DND-41 (cell line): ENCODE data around the gene NME4.

Experiments
- ATAC-seq: fragments of 200-7000 bp; cut with Tn5 transposase; 3 replicates; pipeline ENCODE4 v1.9.1; 2021; ENCODE audit warnings: low read depth; ENCODE audit not compliant: insufficient read depth
- DNase-seq: peaks from one replicate; pipeline ENCODE4 v3.0.0-alpha.2; 2020
- H2AFZ ChIP-seq: 2 replicates; pipeline ENCODE4 v1.6.0; 2012; ENCODE audit warnings: low read depth, low read length
- H3K27ac ChIP-seq: 2 replicates; pipeline ENCODE4 v1.5.1; 2012; ENCODE audit warnings: low read length, inconsistent platforms
- H3K27me3 ChIP-seq: fragments of 200-600 bp; sonication (generic); 2 replicates; pipeline ENCODE4 v1.6.0; 2012; ENCODE audit warnings: low read length, mild to moderate bottlenecking, inconsistent platforms; ENCODE audit not compliant: insufficient read depth, poor library complexity
- H3K36me3 ChIP-seq: 2 replicates; pipeline ENCODE4 v1.5.1; 2012; ENCODE audit warnings: low read length, inconsistent platforms; ENCODE audit not compliant: insufficient read depth
- H3K4me1 ChIP-seq: 2 replicates; pipeline ENCODE4 v1.5.1; 2012; ENCODE audit warnings: mild to moderate bottlenecking, low read length; ENCODE audit not compliant: insufficient read depth
- H3K4me2 ChIP-seq: 2 replicates; pipeline ENCODE4 v1.6.0; 2012; ENCODE audit warnings: mild to moderate bottlenecking, moderate library complexity, low read length, inconsistent platforms; ENCODE audit not compliant: insufficient read depth
- H3K4me3 ChIP-seq, 2 experiments: fragments of 200-600 bp in 1 of 2; shearing (Covaris generic) in 1 of 2; 2 replicates each; pipeline ENCODE4 v1.5.1; 2012 to 2016; ENCODE audit warnings: inconsistent platforms in 2 of 2, low read length in 2 of 2, mild to moderate bottlenecking in 2 of 2, low read depth in 1 of 2, moderate library complexity in 1 of 2
- H3K79me2 ChIP-seq: 2 replicates; pipeline ENCODE4 v1.6.0; 2012; ENCODE audit warnings: low read length, inconsistent platforms; ENCODE audit not compliant: insufficient read depth
- H3K9ac ChIP-seq: 2 replicates; pipeline ENCODE4 v1.6.0; 2012; ENCODE audit warnings: low read depth, mild to moderate bottlenecking, inconsistent platforms, low read length, moderate library complexity
- H3K9me3 ChIP-seq: 2 replicates; pipeline ENCODE4 v1.5.1; 2012; ENCODE audit warnings: low read length, moderate library complexity, mild to moderate bottlenecking, inconsistent platforms; ENCODE audit not compliant: insufficient read depth, severe bottlenecking
- H4K20me1 ChIP-seq: 2 replicates; pipeline ENCODE4 v1.6.0; 2012; ENCODE audit warnings: low read length; ENCODE audit not compliant: insufficient read depth
- EZH2 ChIP-seq: IDR thresholded peaks from 3 replicates; pipeline ENCODE4 v1.6.1; 2012; ENCODE audit warnings: borderline replicate concordance, low read depth, mild to moderate bottlenecking, moderate library complexity, low read length, inconsistent platforms; ENCODE audit not compliant: severe bottlenecking
- TF ChIP-seq, protein P1 (sequence below): IDR thresholded peaks from 2 replicates; pipeline ENCODE4 v1.5.1; 2012; ENCODE audit warnings: borderline replicate concordance, low read length, moderate library complexity, mild to moderate bottlenecking; ENCODE audit not compliant: poor library complexity, severe bottlenecking; ENCODE audit errors: extremely low read depth

Gene NME4

DNA sequence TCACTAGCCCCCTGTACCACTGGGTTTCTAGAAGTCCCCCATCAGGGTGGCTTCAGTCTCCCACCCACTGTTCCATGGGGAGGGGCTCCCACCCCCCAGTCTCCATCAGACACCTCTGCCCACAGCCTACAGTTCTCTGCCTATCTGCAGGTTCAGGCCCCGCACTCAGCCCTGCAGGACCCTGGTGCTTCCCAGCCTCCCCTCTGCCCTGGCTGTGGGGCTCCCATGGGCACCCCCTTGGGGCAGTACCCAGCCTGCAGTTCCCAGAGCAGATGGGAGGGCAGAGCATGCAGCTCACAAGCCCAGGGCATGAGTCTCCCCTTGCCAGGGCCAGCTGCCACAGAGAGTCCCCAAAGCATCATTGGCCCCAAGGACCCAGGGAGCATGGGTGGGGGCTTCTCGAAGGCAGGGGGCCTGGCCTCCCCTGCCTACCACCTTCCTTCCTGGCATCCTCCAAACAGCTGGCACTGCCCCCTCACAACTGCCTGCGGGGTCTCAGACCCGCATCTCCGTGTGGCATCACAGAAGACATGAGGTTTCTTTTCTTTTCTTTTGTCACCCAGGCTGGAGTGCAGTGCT, 23.9 kb upstream of the NME4 start:
- ATAC-seq (no peak), DNase-seq (no peak)
- Histone ChIP-seq H3K79me2 (peaks cover 7% of the 10 kb centered on the region), H4K20me1 (peaks cover 9% of the 10 kb centered on the region), H3K9me3 (no peaks in the 10 kb centered on the region), H3K4me2 (no peak overlapping the region), H3K4me3 (no peak overlapping the region), H2AFZ (no peak overlapping the region), H3K27ac (no peak overlapping the region; the same call in 1 of the 2 replicates), H3K4me1 (peaks cover 27% of the 10 kb centered on the region), H3K27me3 (no peaks in the 10 kb centered on the region), H3K36me3 (peaks cover 81% of the 10 kb centered on the region), H3K9ac (no peak overlapping the region)
- TF ChIP-seq, protein P1, sequence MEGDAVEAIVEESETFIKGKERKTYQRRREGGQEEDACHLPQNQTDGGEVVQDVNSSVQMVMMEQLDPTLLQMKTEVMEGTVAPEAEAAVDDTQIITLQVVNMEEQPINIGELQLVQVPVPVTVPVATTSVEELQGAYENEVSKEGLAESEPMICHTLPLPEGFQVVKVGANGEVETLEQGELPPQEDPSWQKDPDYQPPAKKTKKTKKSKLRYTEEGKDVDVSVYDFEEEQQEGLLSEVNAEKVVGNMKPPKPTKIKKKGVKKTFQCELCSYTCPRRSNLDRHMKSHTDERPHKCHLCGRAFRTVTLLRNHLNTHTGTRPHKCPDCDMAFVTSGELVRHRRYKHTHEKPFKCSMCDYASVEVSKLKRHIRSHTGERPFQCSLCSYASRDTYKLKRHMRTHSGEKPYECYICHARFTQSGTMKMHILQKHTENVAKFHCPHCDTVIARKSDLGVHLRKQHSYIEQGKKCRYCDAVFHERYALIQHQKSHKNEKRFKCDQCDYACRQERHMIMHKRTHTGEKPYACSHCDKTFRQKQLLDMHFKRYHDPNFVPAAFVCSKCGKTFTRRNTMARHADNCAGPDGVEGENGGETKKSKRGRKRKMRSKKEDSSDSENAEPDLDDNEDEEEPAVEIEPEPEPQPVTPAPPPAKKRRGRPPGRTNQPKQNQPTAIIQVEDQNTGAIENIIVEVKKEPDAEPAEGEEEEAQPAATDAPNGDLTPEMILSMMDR = no peak
- TF ChIP-seq EZH2 = no peak

DNA sequence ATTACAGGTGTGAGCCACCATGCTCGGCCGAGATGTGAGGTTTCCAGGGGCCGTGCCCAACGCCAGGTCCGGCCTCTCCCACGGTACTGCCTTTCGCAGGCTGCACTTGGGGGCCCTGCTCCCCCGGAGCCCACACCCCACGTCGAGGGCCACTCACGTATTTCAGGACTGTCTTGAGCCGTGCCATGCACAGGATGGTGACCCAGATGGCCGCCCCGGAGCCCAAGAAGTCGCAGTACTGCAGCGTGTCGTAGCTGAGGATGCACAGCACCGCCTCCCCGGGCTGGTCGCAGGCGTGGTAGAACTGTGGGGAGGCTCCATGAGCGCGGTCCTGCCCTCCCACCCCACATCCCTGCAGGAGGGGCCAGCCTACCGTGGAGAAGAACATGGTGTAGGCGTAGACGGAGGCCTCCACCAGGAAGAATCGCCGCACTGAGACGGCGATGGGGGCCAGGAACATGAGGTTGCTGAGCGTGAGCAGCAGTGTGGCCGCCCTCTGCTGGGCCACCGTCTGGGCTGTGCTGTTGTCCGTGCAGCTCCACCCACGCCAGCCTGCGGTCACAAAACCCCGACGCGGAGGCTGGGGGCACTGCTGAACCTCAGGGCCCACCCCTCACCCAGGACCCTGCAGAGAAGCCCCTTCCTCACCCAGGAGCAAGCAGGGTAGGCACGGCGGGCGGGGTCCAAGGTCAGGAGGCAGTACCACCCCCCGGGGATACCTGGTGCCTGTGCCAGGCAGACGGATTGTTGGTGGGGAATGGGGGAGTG, 23.0 kb upstream of the NME4 start:
- DNase-seq (no peak), ATAC-seq (no peak)
- H3K79me2 ChIP-seq = peaks cover 14% of the 10 kb centered on the region
- H4K20me1 ChIP-seq = peaks cover 10% of the 10 kb centered on the region
- no peak overlapping the region for H2AFZ ChIP-seq
- no peak overlapping the region for H3K27ac ChIP-seq
- H3K9ac ChIP-seq = no peak overlapping the region
- no peaks in the 10 kb centered on the region for H3K27me3 ChIP-seq
- no peak overlapping the region for H3K4me2 ChIP-seq
- H3K36me3 ChIP-seq = peaks cover 72% of the 10 kb centered on the region
- H3K4me3 ChIP-seq = no peak overlapping the region
- peaks cover 22% of the 10 kb centered on the region for H3K4me1 ChIP-seq
- no peaks in the 10 kb centered on the region for H3K9me3 ChIP-seq
- TF ChIP-seq, protein P1 = no peak

DNA sequence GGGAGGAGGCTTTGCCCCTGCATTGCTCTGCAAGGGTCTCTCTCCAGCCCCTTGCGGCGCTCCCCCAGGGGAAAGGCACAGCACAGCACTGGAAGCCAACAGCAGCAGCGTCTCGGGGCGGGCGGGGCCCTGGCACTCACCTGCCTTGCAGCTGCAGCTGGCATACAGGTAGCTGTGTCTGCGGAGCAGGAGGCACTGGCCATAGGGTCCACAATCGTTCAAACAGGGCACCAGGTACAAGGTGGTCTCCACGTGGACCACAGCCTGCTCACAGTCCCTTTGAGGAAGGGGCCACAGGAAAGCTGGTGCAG, 22.4 kb upstream of the NME4 start:
- H3K4me1 ChIP-seq = peaks cover 21% of the 10 kb centered on the region
- TF ChIP-seq, protein P1 = no peak
- no peak for TF ChIP-seq EZH2
- H3K36me3 ChIP-seq = peaks cover 67% of the 10 kb centered on the region

DNA sequence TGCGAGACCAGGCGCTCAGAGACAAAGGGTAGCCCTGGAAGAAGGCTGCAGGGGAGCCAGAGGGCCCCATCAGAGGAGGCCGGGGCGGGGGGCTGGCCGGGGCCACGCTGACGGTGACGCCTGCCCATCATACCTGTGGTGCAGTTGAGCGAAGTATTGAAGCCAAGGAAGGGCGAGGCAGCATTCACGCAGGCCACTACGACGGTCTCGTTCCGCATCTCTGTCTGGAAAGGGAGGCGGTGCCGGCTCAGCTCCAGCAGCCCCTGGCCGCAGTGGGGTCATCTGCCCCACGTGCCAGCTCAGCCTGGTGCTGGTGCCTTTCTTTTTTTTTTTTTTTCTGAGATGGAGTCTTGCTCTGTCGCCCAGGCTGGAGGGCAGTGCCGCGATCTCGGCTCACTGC, 21.8 kb upstream of the NME4 start:
- TF ChIP-seq EZH2 = no peak
- TF ChIP-seq, protein P1 = no peak
- peaks cover 69% of the 10 kb centered on the region for H3K36me3 ChIP-seq
- no peak overlapping the region for H2AFZ ChIP-seq
- no peak for ATAC-seq
- DNase-seq = no peak
- H3K9me3 ChIP-seq = no peaks in the 10 kb centered on the region
- H4K20me1 ChIP-seq = peaks cover 20% of the 10 kb centered on the region
- H3K79me2 ChIP-seq = peaks cover 19% of the 10 kb centered on the region
- H3K27ac ChIP-seq = no peak overlapping the region
- H3K4me2 ChIP-seq = no peak overlapping the region
- H3K27me3 ChIP-seq = no peaks in the 10 kb centered on the region
- H3K9ac ChIP-seq = no peak overlapping the region
- peaks cover 23% of the 10 kb centered on the region for H3K4me1 ChIP-seq
- no peak overlapping the region for H3K4me3 ChIP-seq

More for the DNA sequence above, 22.4 kb upstream of the NME4 start:
- H3K9me3 ChIP-seq = no peaks in the 10 kb centered on the region
- ATAC-seq (no peak), DNase-seq (no peak)
- H3K4me3 ChIP-seq = no peak overlapping the region
- no peak overlapping the region for H2AFZ ChIP-seq
- H4K20me1 ChIP-seq = peaks cover 15% of the 10 kb centered on the region
- H3K79me2 ChIP-seq = peaks cover 17% of the 10 kb centered on the region
- H3K9ac ChIP-seq = no peak overlapping the region
- no peak overlapping the region for H3K27ac ChIP-seq
- no peak overlapping the region for H3K4me2 ChIP-seq
- H3K27me3 ChIP-seq = no peaks in the 10 kb centered on the region
